ENCODE results near the gene EIF5A2.
"Not testable (repeated sequence)": the region's sequence is repeated elsewhere in the genome, so short reads cannot be mapped to it uniquely, and the experiment has no call there.

- not testable (repeated sequence) for TF ChIP-seq CTCF, POLR2A (IDR thresholded peaks at IDR 0.05)
Observed at GRCh38 chr3:170896333-170896732, 12.1 kb downstream of the EIF5A2 start.
